Measurements from ENCODE around the gene F2R.
"Not testable (repeated sequence)": the region's sequence is repeated elsewhere in the genome, so short reads cannot be mapped to it uniquely, and the experiment has no call there.

The F2R gene

DNA sequence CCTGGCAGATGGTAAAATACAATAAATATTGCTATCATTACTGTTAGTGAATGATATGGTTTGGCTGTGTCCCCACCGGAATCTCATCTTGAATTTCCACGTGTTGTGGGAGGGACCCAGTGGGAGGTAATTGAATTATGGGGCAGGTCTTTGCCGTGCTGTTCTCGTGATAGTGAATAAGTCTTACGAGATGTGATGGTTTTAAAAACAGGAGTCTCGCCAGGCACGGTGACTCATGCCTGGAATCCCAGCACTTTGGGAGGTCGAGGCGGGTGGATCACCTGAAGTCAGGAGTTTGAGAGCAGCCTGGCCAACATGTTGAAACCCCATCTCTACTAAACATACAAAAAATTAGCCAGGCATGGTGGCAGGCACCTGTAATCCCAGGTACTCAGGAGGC, 45.2 kb downstream of the F2R start:
- not testable (repeated sequence) for DNase-seq

- DNase-seq: no peak
These were observed 46.6 kb downstream of the F2R start for GRCh38 chr5:76762484-76762883.

- DNase-seq: no peak
These were observed 47.2 kb downstream of the F2R start for GRCh38 chr5:76763136-76763535.

- no peak for DNase-seq
These were observed 48.4 kb downstream of the F2R start for GRCh38 chr5:76764374-76764773.

DNA sequence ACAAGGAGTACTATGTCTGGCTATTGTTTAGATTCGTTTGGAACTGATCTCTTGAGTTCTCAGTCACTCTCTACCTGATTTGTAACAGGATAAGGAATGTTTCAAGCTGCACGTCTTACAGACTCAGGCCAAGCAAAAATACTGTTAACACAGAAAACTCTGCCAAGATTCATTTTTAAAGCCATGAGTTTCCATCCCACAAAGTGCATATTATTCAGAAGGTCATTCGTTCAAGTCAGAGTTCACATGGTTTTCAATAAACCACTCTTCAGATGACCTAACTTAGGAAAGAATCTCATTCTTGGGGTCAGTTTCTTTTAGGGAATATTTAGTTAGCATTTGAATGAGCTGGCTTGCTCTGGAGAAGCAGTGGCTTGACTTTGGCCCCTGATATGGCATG, 49.3 kb downstream of the F2R start:
- DNase-seq: no peak

DNA sequence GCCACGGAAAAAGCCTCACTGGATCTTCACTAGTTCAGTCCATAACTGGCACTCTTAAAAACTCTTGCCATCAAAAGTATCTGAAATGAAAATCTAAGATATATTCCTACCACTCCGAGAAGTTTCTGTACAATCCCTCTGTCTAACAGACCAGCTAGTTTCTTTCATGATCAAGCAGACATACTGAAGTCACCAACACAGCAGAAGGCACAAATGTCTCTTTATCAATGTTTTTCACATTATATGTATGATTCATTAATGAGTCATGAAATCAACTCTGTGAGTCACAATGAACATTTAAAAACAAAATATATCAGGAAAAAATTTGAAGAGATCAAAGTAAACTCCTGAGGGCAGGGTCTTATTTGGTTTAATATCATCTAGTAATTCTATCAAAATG, 50.8 kb downstream of the F2R start:
- no peak for DNase-seq

- DNase-seq: not testable (repeated sequence)
These were observed 55.1 kb downstream of the F2R start for GRCh38 chr5:76771041-76771440.

DNA sequence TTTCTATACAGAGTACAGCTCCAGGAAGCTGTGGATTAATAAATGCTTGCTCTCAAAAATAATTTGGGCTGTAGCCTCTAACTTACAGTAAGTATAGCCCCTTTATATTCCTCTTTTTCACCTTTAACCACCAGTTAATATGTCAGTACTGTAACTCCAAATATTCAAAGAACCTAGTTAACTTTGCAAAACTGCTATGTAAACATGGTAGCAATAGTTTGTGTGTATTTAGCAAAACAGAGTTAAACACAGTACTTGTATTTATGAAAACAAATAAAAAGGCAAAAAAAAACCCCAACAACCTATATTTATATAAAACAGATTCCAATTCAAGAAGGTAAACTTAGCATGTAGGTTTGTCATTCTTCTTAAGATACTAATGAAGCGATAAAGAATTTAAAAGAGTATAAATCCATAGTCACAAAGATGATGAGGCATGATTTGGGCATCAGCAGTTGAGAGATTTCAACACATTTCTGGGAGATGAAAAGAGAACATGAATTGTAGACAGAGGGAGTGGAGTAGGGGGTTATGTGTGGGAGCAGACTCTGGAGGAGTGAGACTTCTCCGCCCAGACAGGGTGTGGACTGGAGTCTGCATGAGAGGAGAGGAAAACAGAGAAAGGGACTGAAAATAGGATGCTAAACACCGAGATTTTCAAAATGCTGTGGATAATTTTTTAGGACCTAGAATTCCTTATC, 55.9 kb downstream of the F2R start:
- DNase-seq: no peak

- no peak for DNase-seq
These were observed 60.0 kb downstream of the F2R start for GRCh38 chr5:76775921-76776320.

DNA sequence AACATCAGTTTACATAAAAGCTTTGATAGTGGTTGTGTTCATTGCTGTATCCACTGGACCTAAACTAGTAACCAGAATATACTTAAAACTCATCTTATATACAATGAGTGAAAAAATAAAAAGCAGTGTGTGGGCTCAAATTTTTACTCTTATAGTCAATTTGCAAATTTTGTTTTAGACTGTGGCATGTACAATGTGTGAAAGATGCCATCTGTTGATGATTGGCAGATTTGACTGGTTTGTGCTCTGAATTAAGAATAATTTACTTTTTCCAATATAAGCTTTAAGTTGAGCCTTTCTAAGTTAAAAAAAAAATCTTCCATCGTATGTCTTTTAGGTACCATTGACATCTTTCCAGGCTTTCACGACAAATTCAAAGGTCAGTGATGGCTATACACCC, 60.5 kb downstream of the F2R start:
- DNase-seq: no peak

GRCh38 chr5:76780616-76781015, 64.7 kb downstream of the F2R start:
- DNase-seq: not testable (repeated sequence)

- no peak for DNase-seq
These were observed 65.8 kb downstream of the F2R start for GRCh38 chr5:76781775-76782174.

GRCh38 chr5:76782444-76782843, 66.5 kb downstream of the F2R start:
- DNase-seq: no peak

Data from NCI-H1105 (cell line).